HCEC 1CT (cell line): Measurements from ENCODE around the gene ST6GALNAC2.
"Not testable (repeated sequence)": the region's sequence is repeated elsewhere in the genome, so short reads cannot be mapped to it uniquely, and the experiment has no call there.

Experiments used
- DNase-seq: peaks from one replicate; pipeline ENCODE4 v3.0.0-alpha.2; 2017

Gene ST6GALNAC2

DNA sequence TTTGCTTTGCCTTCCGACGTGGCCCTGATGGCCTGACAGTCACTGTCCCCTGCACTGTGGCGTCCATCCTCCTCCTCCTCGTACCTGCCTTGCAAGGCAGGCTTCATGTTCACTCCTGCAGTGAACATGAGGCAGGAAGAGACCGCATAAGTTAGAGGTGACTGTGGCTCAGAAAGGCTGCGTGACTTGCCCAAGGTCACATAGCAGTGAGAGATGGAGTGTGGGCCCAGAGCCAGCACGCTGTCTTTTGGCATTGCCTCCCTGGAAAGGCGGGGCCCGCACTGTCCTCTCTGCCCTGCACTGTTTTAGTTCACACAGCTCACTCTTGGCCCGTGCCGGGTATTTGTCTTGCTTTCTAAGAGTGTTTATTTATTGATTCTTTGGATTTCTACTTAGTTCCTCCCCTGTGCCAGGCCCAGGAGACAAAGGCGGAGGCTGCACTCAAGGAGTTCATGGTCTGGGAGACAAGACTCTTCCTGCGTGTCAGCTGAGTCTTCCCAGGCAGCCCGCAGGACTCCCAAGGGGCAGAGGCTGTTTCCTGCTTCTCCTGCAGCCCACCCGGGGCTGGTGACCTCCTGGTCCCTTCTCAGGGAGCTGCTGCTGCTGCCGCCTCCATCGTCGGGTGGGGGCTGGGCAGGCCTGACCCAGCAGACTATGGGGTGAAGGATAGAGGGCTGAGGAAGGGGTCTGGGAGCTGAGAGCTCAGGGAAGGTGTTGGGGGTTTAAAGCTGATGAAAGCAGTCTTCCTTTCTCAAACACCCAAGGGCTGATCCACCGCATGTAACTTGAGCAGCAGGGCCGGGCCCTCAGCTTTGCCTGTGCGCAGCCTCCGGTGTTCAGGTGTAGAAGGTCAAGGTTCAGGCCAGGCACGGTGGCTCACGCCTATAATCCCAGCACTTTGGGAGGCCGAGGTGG is 60.8 kb downstream of the ST6GALNAC2 start:
- peak; percentile 37 for DNase-seq

GRCh38 chr17:76523084-76524037 is 62.3 kb downstream of the ST6GALNAC2 start:
- peak; percentile 62 for DNase-seq

- DNase-seq = not testable (repeated sequence)
Observed at GRCh38 chr17:76521683-76522082, 64.0 kb downstream of the ST6GALNAC2 start.

GRCh38 chr17:76521262-76521661 is 64.4 kb downstream of the ST6GALNAC2 start:
- no peak for DNase-seq

- no peak for DNase-seq
Observed at GRCh38 chr17:76519048-76519966, 66.4 kb downstream of the ST6GALNAC2 start.

GRCh38 chr17:76517638-76518038 is 68.0 kb downstream of the ST6GALNAC2 start:
- no peak for DNase-seq
